ENCODE data around the gene CDH11. TPM values are rescaled to one million over a fixed set of nuclear protein-coding genes. Genes with fewer than 3 reads are reported as not detected.

CDH11 gene
- total and polyA plus RNA-seq, 2 experiments from 2014 or later = 3.5 to 19.6 TPM

DNA sequence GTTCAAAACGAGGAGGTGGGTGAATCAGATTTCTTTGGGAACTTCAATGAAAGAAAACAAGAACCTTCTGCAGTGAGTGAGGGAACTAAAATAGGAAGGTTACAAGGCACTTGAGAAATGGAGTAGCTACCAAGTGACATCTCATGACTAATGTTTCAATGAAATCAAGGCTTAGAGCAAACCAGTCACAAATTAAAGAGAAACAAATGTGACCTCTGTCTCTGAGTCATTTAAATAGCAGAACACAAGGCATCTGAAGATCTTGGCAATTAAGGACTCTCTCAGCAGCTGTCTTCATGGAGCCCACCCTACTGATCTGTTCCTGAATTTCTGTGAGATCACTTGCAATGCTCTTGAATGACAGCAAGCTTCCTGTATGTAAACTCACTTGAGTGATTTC lies 109.5 kb downstream of the CDH11 start:
- Histone ChIP-seq H3K9me2 (ENCODE audit: insufficient read depth) (no peaks in the 10 kb centered on the region), H3K27me3 (ENCODE audit: insufficient read depth) (no peaks in the 10 kb centered on the region), H3K4me1 (ENCODE audit: insufficient read depth) (peaks cover 10% of the 10 kb centered on the region), H3F3A (replicated peaks; ENCODE audit: low read depth) (no peaks in the 10 kb centered on the region), H4K20me1 (replicated peaks; ENCODE audit: insufficient read depth) (no peaks in the 10 kb centered on the region), H2AFZ (no peak overlapping the region), H3K79me2 (replicated peaks; ENCODE audit: insufficient read depth) (no peaks in the 10 kb centered on the region), H3K36me3 (ENCODE audit: insufficient read depth) (no peaks in the 10 kb centered on the region), H3K4me3 (no peak overlapping the region), H3K27ac (ENCODE audit: low read depth) (no peak overlapping the region), H3K4me2 (no peak overlapping the region)
- peaks cover 5% of the 10 kb centered on the region; the same call in 2 of the 3 replicates for H3K36me3 Mint-ChIP-seq (ENCODE audit: low read depth)
- no peak for DNase-seq (ENCODE audit: low spot score)
- H3K27ac Mint-ChIP-seq = no peak overlapping the region
- no peak for ATAC-seq
- H3K27me3 Mint-ChIP-seq (ENCODE audit: insufficient read depth, low read depth, poor library complexity) = no peaks in the 10 kb centered on the region
- peaks cover 10% of the 10 kb centered on the region; the same call in 2 of the 3 replicates for H3K4me1 Mint-ChIP-seq
- TF ChIP-seq NANOG (IDR thresholded peaks at IDR 0.05; ENCODE audit: borderline replicate concordance) = no peak
- no peak for TF ChIP-seq CREB1 (CRISPR knock-in tag; IDR thresholded peaks at IDR 0.05; ENCODE audit: low read depth)
- TF ChIP-seq, protein P1, sequence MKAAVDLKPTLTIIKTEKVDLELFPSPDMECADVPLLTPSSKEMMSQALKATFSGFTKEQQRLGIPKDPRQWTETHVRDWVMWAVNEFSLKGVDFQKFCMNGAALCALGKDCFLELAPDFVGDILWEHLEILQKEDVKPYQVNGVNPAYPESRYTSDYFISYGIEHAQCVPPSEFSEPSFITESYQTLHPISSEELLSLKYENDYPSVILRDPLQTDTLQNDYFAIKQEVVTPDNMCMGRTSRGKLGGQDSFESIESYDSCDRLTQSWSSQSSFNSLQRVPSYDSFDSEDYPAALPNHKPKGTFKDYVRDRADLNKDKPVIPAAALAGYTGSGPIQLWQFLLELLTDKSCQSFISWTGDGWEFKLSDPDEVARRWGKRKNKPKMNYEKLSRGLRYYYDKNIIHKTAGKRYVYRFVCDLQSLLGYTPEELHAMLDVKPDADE (IDR thresholded peaks at IDR 0.05) = no peak
- no peak for TF ChIP-seq ZNF331 (CRISPR knock-in tag; IDR thresholded peaks at IDR 0.05; ENCODE audit: low read depth)
- TF ChIP-seq, protein P2, sequence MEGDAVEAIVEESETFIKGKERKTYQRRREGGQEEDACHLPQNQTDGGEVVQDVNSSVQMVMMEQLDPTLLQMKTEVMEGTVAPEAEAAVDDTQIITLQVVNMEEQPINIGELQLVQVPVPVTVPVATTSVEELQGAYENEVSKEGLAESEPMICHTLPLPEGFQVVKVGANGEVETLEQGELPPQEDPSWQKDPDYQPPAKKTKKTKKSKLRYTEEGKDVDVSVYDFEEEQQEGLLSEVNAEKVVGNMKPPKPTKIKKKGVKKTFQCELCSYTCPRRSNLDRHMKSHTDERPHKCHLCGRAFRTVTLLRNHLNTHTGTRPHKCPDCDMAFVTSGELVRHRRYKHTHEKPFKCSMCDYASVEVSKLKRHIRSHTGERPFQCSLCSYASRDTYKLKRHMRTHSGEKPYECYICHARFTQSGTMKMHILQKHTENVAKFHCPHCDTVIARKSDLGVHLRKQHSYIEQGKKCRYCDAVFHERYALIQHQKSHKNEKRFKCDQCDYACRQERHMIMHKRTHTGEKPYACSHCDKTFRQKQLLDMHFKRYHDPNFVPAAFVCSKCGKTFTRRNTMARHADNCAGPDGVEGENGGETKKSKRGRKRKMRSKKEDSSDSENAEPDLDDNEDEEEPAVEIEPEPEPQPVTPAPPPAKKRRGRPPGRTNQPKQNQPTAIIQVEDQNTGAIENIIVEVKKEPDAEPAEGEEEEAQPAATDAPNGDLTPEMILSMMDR (conservative IDR thresholded peaks at IDR 0.05; ENCODE audit: low read depth in 2 of 2) = no peak
- TF ChIP-seq, protein P3, sequence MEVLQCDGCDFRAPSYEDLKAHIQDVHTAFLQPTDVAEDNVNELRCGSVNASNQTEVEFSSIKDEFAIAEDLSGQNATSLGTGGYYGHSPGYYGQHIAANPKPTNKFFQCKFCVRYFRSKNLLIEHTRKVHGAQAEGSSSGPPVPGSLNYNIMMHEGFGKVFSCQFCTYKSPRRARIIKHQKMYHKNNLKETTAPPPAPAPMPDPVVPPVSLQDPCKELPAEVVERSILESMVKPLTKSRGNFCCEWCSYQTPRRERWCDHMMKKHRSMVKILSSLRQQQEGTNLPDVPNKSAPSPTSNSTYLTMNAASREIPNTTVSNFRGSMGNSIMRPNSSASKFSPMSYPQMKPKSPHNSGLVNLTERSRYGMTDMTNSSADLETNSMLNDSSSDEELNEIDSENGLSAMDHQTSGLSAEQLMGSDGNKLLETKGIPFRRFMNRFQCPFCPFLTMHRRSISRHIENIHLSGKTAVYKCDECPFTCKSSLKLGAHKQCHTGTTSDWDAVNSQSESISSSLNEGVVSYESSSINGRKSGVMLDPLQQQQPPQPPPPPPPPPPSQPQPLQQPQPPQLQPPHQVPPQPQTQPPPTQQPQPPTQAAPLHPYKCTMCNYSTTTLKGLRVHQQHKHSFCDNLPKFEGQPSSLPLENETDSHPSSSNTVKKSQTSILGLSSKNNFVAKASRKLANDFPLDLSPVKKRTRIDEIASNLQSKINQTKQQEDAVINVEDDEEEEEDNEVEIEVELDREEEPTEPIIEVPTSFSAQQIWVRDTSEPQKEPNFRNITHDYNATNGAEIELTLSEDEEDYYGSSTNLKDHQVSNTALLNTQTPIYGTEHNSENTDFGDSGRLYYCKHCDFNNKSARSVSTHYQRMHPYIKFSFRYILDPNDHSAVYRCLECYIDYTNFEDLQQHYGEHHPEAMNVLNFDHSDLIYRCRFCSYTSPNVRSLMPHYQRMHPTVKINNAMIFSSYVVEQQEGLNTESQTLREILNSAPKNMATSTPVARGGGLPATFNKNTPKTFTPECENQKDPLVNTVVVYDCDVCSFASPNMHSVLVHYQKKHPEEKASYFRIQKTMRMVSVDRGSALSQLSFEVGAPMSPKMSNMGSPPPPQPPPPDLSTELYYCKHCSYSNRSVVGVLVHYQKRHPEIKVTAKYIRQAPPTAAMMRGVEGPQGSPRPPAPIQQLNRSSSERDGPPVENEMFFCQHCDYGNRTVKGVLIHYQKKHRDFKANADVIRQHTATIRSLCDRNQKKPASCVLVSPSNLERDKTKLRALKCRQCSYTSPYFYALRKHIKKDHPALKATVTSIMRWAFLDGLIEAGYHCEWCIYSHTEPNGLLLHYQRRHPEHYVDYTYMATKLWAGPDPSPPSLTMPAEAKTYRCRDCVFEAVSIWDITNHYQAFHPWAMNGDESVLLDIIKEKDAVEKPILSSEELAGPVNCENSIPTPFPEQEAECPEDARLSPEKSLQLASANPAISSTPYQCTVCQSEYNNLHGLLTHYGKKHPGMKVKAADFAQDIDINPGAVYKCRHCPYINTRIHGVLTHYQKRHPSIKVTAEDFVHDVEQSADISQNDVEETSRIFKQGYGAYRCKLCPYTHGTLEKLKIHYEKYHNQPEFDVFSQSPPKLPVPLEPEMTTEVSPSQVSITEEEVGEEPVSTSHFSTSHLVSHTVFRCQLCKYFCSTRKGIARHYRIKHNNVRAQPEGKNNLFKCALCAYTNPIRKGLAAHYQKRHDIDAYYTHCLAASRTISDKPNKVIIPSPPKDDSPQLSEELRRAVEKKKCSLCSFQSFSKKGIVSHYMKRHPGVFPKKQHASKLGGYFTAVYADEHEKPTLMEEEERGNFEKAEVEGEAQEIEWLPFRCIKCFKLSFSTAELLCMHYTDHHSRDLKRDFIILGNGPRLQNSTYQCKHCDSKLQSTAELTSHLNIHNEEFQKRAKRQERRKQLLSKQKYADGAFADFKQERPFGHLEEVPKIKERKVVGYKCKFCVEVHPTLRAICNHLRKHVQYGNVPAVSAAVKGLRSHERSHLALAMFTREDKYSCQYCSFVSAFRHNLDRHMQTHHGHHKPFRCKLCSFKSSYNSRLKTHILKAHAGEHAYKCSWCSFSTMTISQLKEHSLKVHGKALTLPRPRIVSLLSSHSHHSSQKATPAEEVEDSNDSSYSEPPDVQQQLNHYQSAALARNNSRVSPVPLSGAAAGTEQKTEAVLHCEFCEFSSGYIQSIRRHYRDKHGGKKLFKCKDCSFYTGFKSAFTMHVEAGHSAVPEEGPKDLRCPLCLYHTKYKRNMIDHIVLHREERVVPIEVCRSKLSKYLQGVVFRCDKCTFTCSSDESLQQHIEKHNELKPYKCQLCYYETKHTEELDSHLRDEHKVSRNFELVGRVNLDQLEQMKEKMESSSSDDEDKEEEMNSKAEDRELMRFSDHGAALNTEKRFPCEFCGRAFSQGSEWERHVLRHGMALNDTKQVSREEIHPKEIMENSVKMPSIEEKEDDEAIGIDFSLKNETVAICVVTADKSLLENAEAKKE (CRISPR knock-in tag; IDR thresholded peaks at IDR 0.05) = no peak
- TF ChIP-seq JUNB (IDR thresholded peaks at IDR 0.05; ENCODE audit: unreplicated experiment) = no peak
- TF ChIP-seq POLR2AphosphoS5 (IDR thresholded peaks at IDR 0.05; ENCODE audit: low read depth) = no peak
- no peak for TF ChIP-seq EZH2 (IDR thresholded peaks at IDR 0.05; ENCODE audit: low read depth, unreplicated experiment)
- no peak for TF ChIP-seq EZH2phosphoT487 (IDR thresholded peaks at IDR 0.05; ENCODE audit: unreplicated experiment)
- TF ChIP-seq, protein P4, sequence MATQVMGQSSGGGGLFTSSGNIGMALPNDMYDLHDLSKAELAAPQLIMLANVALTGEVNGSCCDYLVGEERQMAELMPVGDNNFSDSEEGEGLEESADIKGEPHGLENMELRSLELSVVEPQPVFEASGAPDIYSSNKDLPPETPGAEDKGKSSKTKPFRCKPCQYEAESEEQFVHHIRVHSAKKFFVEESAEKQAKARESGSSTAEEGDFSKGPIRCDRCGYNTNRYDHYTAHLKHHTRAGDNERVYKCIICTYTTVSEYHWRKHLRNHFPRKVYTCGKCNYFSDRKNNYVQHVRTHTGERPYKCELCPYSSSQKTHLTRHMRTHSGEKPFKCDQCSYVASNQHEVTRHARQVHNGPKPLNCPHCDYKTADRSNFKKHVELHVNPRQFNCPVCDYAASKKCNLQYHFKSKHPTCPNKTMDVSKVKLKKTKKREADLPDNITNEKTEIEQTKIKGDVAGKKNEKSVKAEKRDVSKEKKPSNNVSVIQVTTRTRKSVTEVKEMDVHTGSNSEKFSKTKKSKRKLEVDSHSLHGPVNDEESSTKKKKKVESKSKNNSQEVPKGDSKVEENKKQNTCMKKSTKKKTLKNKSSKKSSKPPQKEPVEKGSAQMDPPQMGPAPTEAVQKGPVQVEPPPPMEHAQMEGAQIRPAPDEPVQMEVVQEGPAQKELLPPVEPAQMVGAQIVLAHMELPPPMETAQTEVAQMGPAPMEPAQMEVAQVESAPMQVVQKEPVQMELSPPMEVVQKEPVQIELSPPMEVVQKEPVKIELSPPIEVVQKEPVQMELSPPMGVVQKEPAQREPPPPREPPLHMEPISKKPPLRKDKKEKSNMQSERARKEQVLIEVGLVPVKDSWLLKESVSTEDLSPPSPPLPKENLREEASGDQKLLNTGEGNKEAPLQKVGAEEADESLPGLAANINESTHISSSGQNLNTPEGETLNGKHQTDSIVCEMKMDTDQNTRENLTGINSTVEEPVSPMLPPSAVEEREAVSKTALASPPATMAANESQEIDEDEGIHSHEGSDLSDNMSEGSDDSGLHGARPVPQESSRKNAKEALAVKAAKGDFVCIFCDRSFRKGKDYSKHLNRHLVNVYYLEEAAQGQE (IDR thresholded peaks at IDR 0.05; ENCODE audit: unreplicated experiment) = no peak
- no peak for TF ChIP-seq ZNF114 (CRISPR knock-in tag; IDR thresholded peaks at IDR 0.05)
- no peak for TF ChIP-seq STAT1 (IDR thresholded peaks at IDR 0.05; ENCODE audit: unreplicated experiment)
- no peaks in the 10 kb centered on the region for H3K9me3 Mint-ChIP-seq
- no peak overlapping the region for H3K4me3 Mint-ChIP-seq
